OCI-LY7 (cell line): ENCODE measurements around the gene LARGE1. TPM values are rescaled to one million over a fixed set of nuclear protein-coding genes. Genes with fewer than 3 reads are reported as not detected.

Source experiments
- BruUV-seq: library from RNA; stranded (reverse); fragments of 400-500 nt; replicated peaks from 2 replicates; lab custom pipeline; 2021; lab: Mats Ljungman, UMichigan
- CTCF ChIA-PET: fragments of 300-600 bp; sonication (Branson Sonifier 250); formaldehyde crosslinking; loops from one replicate; lab custom pipeline; 2022; ENCODE audit warnings: antibody characterized with exemption; ENCODE audit not compliant: unreplicated experiment; lab: Charles Lee
- POLR2A ChIA-PET: fragments of 300-600 bp; sonication (Branson Sonifier 250); formaldehyde crosslinking; loops from one replicate; lab custom pipeline; 2022; ENCODE audit warnings: antibody characterized with exemption; lab: Charles Lee
- DNase-seq: peaks from one replicate; pipeline ENCODE4 v3.0.0-alpha.2; 2015; ENCODE audit warnings: low spot score
- H2AFZ ChIP-seq: fragments of 200-600 bp; sonication (generic), shearing (Covaris generic); 2 replicates; pipeline ENCODE4 v1.6.1; 2014; ENCODE audit warnings: mild to moderate bottlenecking, antibody characterized with exemption, low read length, moderate library complexity
- H3K27ac ChIP-seq: fragments of 200-600 bp; sonication (generic); 2 replicates; pipeline ENCODE4 v1.5.1; 2014; ENCODE audit warnings: mixed run types, low read depth, mild to moderate bottlenecking, moderate library complexity, low read length, inconsistent platforms; ENCODE audit not compliant: poor library complexity, severe bottlenecking
- H3K36me3 ChIP-seq: fragments of 200-600 bp; sonication (generic); 2 replicates; pipeline ENCODE4 v1.6.1; 2014; ENCODE audit warnings: mild to moderate bottlenecking, antibody characterized with exemption, low read length, moderate library complexity, mixed read lengths; ENCODE audit not compliant: insufficient read depth
- H3K4me1 ChIP-seq: fragments of 200-600 bp; sonication (generic); 2 replicates; pipeline ENCODE4 v1.5.1; 2014; ENCODE audit warnings: mild to moderate bottlenecking, low read length; ENCODE audit not compliant: insufficient read depth, poor library complexity, severe bottlenecking
- H3K4me2 ChIP-seq: fragments of 200-600 bp; sonication (generic); 2 replicates; pipeline ENCODE4 v1.6.1; 2014; ENCODE audit warnings: mild to moderate bottlenecking, low read length
- H3K4me3 ChIP-seq: fragments of 200-600 bp; sonication (generic); 2 replicates; pipeline ENCODE4 v1.5.1; 2014; ENCODE audit warnings: mild to moderate bottlenecking, low read depth, low read length; ENCODE audit not compliant: poor library complexity, severe bottlenecking
- H3K79me2 ChIP-seq: fragments of 200-600 bp; sonication (generic); 2 replicates; pipeline ENCODE4 v1.6.1; 2016; ENCODE audit warnings: low read depth, mild to moderate bottlenecking, low read length, moderate library complexity, mixed read lengths; ENCODE audit not compliant: insufficient read depth
- H3K9me2 ChIP-seq: fragments of 200-600 bp; sonication (generic); 2 replicates; pipeline ENCODE4 v1.6.1; 2016; ENCODE audit warnings: mild to moderate bottlenecking, low read length, mixed read lengths; ENCODE audit not compliant: insufficient read depth
- H3K9me3 ChIP-seq: fragments of 200-600 bp; sonication (generic); 2 replicates; pipeline ENCODE4 v1.6.1; 2014; ENCODE audit warnings: mild to moderate bottlenecking, mixed run types, low read length, mixed read lengths
- H4K20me1 ChIP-seq: fragments of 200-600 bp; sonication (generic); 2 replicates; pipeline ENCODE4 v1.6.1; 2014; ENCODE audit warnings: mild to moderate bottlenecking, antibody characterized with exemption, low read length, moderate library complexity, mixed read lengths; ENCODE audit not compliant: insufficient read depth
- CTCF ChIP-seq: fragments of 200-600 bp; sonication (generic); conservative IDR thresholded peaks from 2 replicates; pipeline ENCODE4 v1.5.1; 2014; ENCODE audit warnings: mild to moderate bottlenecking, antibody characterized with exemption, low read length, moderate library complexity, mixed read lengths
- EZH2phosphoT487 ChIP-seq: fragments of 200-600 bp; sonication (generic); IDR thresholded peaks from 2 replicates; pipeline ENCODE4 v1.6.1; 2018; ENCODE audit warnings: low read depth, borderline replicate concordance, mild to moderate bottlenecking, mixed run types, antibody characterized with exemption, low read length, moderate library complexity, mixed read lengths
- intact Hi-C: fragments of 100-400 bp; cut with micrococcal nuclease; formaldehyde crosslinking; loops from one replicate; pipeline ENCODE4 v1.10.0; 2022; ENCODE audit not compliant: unreplicated experiment
- total RNA-seq, 2 experiments: library from RNA; depleted of rRNA in 1 of 2; stranded (reverse); fragments of >200 nt in 1 of 2; shearing (Covaris generic) in 1 of 2; gene quantifications; 2 replicates each; pipeline ENCODE4 v1.2.3, GENCODE V29; 2014 to 2022

The LARGE1 gene
- total RNA-seq, 2 experiments from 2014 or later = 31.5 to 31.9 TPM

GRCh38 chr22:33415401-33415800, 504.9 kb downstream of the LARGE1 start:
- no peak for DNase-seq
- Histone ChIP-seq H3K27ac (no peak overlapping the region), H3K4me1 (no peaks in the 10 kb centered on the region), H3K4me3 (no peak overlapping the region), H2AFZ (no peak overlapping the region), H4K20me1 (no peaks in the 10 kb centered on the region), H3K4me2 (no peak overlapping the region), H3K9me2 (no peaks in the 10 kb centered on the region), H3K79me2 (no peaks in the 10 kb centered on the region), H3K9me3 (no peaks in the 10 kb centered on the region), H3K36me3 (no peaks in the 10 kb centered on the region)
- intact Hi-C loops = no loop called here
- TF ChIP-seq CTCF (no peak), EZH2phosphoT487 (no peak)
- CTCF ChIA-PET = interaction anchor here (0.6 kb wide), 1 partner anchor 21 kb away, joined by 3 read pairs; no protein-coding TSS in a partner anchor
- BruUV-seq = no TSS peak
- POLR2A ChIA-PET = no interaction called here

GRCh38 chr22:33409079-33409478, 511.2 kb downstream of the LARGE1 start:
- Histone ChIP-seq H2AFZ (no peak overlapping the region), H3K27ac (no peak overlapping the region), H3K79me2 (no peaks in the 10 kb centered on the region), H4K20me1 (no peaks in the 10 kb centered on the region), H3K36me3 (no peaks in the 10 kb centered on the region), H3K4me2 (no peak overlapping the region), H3K9me3 (no peaks in the 10 kb centered on the region), H3K4me3 (no peak overlapping the region), H3K9me2 (no peaks in the 10 kb centered on the region), H3K4me1 (peaks cover 3% of the 10 kb centered on the region)
- ChIA-PET CTCF (no interaction called here), POLR2A (interaction anchor here (0.7 kb wide), 1 partner anchor 219 kb away, joined by 3 read pairs; no protein-coding TSS in a partner anchor)
- TF ChIP-seq EZH2phosphoT487 = no peak
- no peak for TF ChIP-seq CTCF
- BruUV-seq = no TSS peak
- intact Hi-C loops = no loop called here
- no peak for DNase-seq

GRCh38 chr22:33405194-33405593, 515.1 kb downstream of the LARGE1 start:
- no peaks in the 10 kb centered on the region for H4K20me1 ChIP-seq
- POLR2A ChIA-PET = no interaction called here
- H3K27ac ChIP-seq = no peak overlapping the region
- CTCF ChIA-PET = no interaction called here
- intact Hi-C loops = no loop called here
- no peak for DNase-seq
- H3K4me3 ChIP-seq = no peak overlapping the region
- no peaks in the 10 kb centered on the region for H3K9me3 ChIP-seq
- no peak overlapping the region for H2AFZ ChIP-seq
- no TSS peak for BruUV-seq
- TF ChIP-seq CTCF (no peak), EZH2phosphoT487 (no peak)
- peaks cover 7% of the 10 kb centered on the region for H3K4me1 ChIP-seq
- H3K9me2 ChIP-seq = no peaks in the 10 kb centered on the region
- H3K79me2 ChIP-seq = no peaks in the 10 kb centered on the region
- no peaks in the 10 kb centered on the region for H3K36me3 ChIP-seq
- H3K4me2 ChIP-seq = no peak overlapping the region
